ENCODE data around the gene CDT1. TPM values are rescaled to one million over a fixed set of nuclear protein-coding genes. Genes with fewer than 3 reads are reported as not detected.

The CDT1 gene
- total and polyA plus RNA-seq, 3 donors from 2014 or later, result 11.9 to 19.1 (median 14.9) TPM

GRCh38 chr16:88792078-88792550 lies 11.5 kb upstream of the CDT1 start:
- no peak overlapping the region for H3K27ac ChIP-seq

GRCh38 chr16:88792668-88793250 lies 10.8 kb upstream of the CDT1 start:
- intact Hi-C loops (cut with DNase I; ENCODE audit: low total_unique reads), result no loop called here
- no peaks in the 10 kb centered on the region for H3K36me3 ChIP-seq (ENCODE audit: low read depth, missing control alignments)
- TF ChIP-seq POLR2A (IDR thresholded peaks at IDR 0.05) (no peak), CTCF (IDR thresholded peaks at IDR 0.05) (no peak)

More at GRCh38 chr16:88792078-88792550, 11.5 kb upstream of the CDT1 start:
- WGBS, 2 donors, result 64 to 67% methylated on average over 12 to 13 of the region's 13 CpGs
- H3K4me3 ChIP-seq, result no peak overlapping the region
- no peaks in the 10 kb centered on the region for H3K36me3 ChIP-seq (ENCODE audit: low read depth, missing control alignments)
- no peak for DNase-seq
- H3K27me3 ChIP-seq, result no peaks in the 10 kb centered on the region
- intact Hi-C loops (cut with DNase I; ENCODE audit: low total_unique reads), result no loop called here
- H3K9me3 ChIP-seq, result no peaks in the 10 kb centered on the region
- no peak for TF ChIP-seq POLR2A (IDR thresholded peaks at IDR 0.05)
- no peak for TF ChIP-seq CTCF (IDR thresholded peaks at IDR 0.05)
- peaks cover 3% of the 10 kb centered on the region for H3K4me1 ChIP-seq

GRCh38 chr16:88793251-88793954 lies 10.2 kb upstream of the CDT1 start:
- intact Hi-C loops (cut with DNase I; ENCODE audit: low total_unique reads), result no loop called here
- H3K27me3 ChIP-seq, result no peaks in the 10 kb centered on the region
- no peak overlapping the region for H3K4me3 ChIP-seq
- H3K36me3 ChIP-seq (ENCODE audit: low read depth, missing control alignments), result no peaks in the 10 kb centered on the region
- H3K9me3 ChIP-seq, result no peaks in the 10 kb centered on the region
- no peak for TF ChIP-seq CTCF (IDR thresholded peaks at IDR 0.05)
- TF ChIP-seq POLR2A (IDR thresholded peaks at IDR 0.05), result no peak
- DNase-seq, result no peak
- WGBS, 2 donors, result 58 to 60% methylated on average over 13 to 35 of the region's 35 CpGs
- H3K4me1 ChIP-seq, result peaks cover 3% of the 10 kb centered on the region
- no peak overlapping the region for H3K27ac ChIP-seq

More at GRCh38 chr16:88792668-88793250, 10.8 kb upstream of the CDT1 start:
- no peaks in the 10 kb centered on the region for H3K9me3 ChIP-seq
- DNase-seq, result no peak
- H3K27me3 ChIP-seq, result no peaks in the 10 kb centered on the region
- no peak overlapping the region for H3K27ac ChIP-seq
- WGBS, 2 donors, result 45 to 73% methylated on average over 1 to 12 of the region's 12 CpGs
- peaks cover 3% of the 10 kb centered on the region for H3K4me1 ChIP-seq
- no peak overlapping the region for H3K4me3 ChIP-seq

- WGBS, 2 donors, result 61 to 68% methylated on average over 2 to 4 of the region's 4 CpGs
- H3K4me3 ChIP-seq, result no peak overlapping the region
- no peak for DNase-seq
- TF ChIP-seq POLR2A (IDR thresholded peaks at IDR 0.05), result no peak
- no peak for TF ChIP-seq CTCF (IDR thresholded peaks at IDR 0.05)
- no peaks in the 10 kb centered on the region for H3K36me3 ChIP-seq (ENCODE audit: low read depth, missing control alignments)
- H3K27me3 ChIP-seq, result no peaks in the 10 kb centered on the region
- no peak overlapping the region for H3K27ac ChIP-seq
- no peaks in the 10 kb centered on the region for H3K4me1 ChIP-seq
- no peaks in the 10 kb centered on the region for H3K9me3 ChIP-seq
- intact Hi-C loops (cut with DNase I; ENCODE audit: low total_unique reads), result no loop called here
These were observed 7.3 kb upstream of the CDT1 start for GRCh38 chr16:88796278-88796677.

Data from testis (tissue), 3 donors.